GM19238 (cell line): ENCODE measurements around the gene CEP85L.
"Not testable (repeated sequence)": the region's sequence is repeated elsewhere in the genome, so short reads cannot be mapped to it uniquely, and the experiment has no call there.

Source experiments
- DNase-seq: peaks from one replicate; pipeline ENCODE4 v3.0.0; 2011; ENCODE audit warnings: low spot score; ENCODE audit not compliant: insufficient read length

The CEP85L gene

DNA sequence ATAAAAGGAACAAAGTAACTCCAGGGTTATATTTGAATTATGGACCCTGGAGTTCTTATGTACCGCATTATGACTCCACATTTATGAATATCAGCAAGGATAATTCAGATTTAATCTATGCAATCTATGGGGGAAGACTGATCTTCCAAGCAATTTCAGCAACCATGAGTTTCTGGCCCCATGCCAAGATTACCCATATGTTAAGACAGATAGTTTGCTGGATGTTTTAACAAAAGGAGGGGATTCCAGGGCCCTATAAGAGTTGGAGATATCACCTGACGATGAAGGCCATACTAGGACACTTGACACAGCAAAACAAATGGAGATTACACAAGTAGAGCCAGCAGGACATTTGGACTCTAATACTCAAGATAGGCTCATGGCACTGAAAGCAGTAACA lies 149.2 kb downstream of the CEP85L start:
- DNase-seq: no peak

DNA sequence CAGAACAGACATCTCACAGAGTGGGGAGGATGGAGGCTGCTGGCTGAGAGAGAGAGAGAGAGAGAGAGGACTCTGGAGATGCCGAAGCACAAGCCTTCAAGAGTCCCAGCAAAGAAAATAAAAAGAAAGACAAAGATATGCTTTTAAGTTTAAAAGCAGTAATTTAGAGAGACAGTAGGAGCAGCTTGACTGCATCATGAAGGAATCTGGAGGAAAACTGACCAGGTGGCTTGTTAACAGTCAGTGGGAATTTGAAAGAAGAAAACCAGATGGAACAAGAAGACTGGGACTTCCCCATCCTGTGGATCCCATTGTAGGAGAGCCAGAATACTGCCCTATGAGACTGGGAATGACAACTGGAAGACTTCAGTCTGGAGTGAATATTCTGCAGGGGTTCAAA lies 149.6 kb downstream of the CEP85L start:
- no peak for DNase-seq

DNA sequence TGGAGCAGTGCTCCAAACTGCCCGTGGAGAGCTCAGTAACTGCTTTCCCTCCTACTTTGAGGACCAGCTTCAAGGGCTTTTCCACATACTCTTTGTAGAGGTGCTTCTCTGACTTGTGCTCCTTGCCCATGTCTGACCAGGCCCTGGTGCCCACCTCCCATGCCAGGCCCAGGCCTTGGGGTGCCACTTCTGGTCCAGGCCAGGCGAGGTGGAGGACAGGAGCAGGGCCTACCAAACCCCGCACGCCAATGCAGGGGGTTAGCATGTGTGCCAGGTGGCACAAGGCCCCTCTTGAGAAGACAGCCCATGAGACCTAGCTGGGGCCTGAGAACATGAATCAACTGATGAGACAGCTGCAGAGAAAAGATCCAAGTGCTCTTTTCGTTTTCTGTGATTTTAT lies 150.3 kb downstream of the CEP85L start:
- DNase-seq: no peak

DNA sequence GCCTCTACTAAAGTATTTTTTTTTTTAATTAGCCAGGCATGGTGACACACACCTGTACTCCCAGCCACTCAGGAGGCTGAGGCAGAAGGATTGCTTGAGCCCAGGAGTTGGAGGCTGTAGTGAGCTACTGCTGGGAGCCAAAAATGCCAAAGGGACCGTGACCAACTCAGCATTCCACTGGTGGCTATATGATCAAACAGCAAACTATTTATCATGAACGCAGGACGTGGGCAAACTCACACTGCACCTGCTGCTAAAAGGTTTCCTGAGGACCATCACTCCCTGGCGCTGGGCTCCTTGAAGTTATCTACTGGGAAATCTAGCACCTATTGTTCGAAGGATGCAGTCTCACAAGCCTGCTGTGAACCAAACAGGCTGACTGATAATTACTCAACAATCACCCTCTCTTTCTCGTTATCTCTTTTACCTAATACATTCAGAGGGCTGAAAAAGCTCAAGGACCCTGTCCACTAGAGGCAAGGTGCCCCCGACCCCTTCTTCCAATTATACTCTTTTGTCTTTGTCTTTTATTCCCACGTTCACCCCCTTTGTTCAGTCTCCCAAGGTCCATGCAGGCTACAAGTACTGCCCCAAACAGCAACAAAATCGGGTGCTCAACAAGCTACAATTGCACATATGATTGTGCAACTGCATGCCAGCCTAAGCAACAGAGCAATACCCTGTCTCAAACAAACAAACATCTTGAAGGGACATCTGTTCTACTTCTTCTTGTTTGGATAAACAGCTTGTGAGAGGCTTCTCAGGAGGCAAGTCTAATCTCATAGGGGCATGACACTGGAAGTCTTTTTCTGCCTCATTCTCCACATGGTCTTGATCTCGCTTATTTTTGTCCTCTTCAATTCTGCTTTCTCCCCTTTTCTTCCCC lies 151.0 kb downstream of the CEP85L start:
- no peak for DNase-seq

DNA sequence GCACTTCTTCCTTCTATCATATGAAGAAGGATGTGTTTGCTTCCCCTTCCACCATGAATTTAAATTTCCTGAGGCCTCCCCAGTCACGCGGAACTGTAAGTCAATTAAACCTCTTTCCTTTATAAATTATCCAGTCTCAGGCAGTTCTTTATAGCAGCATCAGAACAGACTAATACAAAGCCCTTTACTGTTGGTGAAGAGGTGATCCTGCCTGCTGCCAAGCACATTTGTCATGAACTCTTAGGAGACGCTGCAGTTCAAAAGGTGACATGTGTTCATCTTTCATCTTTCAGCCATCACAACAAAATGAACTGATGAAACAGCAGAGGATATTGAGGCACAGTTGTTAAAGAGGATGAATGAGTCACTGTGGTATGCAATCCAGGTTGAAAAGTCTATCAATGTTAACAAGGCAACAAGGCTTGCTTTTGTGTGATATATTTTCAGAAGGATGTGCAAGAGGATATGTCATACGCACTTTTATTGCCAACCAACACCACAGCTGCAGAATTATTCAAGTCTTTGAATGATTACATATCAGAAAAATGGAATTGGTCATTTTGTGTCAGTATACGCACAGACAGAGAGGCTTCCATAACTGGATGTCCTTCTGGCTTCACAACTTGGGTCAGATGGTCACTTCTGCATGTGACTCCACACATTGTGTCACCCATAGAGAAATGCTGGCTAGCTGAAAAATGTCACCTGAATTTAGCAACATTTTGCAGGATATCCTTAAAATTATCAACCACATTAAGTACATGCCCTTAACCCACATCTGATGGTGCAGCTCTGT lies 155.7 kb downstream of the CEP85L start:
- no peak for DNase-seq

DNA sequence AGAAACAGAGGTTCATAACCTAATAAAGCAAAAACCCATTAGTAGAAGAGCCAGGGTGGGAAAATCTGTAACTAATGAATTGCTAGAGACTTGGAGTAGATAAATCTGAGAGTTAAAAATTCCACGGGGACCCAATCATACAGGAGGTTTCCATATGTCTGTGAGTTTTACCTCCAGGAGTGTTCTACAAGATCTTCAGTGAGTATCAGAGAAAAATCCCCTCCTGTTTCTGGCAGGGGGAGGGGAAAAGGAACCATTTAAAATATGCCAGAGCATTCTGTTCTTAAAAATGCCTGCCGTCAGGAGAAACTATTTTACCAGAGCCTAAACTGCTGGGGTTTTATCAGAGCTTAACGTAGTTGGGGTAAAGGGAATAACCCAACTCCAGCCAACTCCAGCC lies 157.3 kb downstream of the CEP85L start:
- DNase-seq: no peak

DNA sequence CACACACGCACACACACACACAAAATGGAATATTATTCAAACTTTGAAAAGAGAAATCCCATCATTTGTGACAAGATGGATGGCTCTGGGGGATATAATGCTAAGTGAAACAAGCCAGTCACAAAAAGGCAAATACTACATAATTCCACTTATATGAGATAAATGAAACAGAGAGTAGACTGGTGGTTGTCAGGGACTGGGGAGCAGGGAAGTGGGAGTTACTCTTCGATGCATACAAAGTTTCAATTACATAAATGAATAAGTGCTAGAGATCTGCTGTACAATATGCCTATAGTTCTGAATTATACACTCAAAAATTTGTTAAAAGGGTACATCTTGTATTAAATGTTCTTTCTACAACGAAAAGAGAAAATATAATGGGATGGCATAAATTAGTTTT lies 161.4 kb downstream of the CEP85L start:
- DNase-seq: no peak

DNA sequence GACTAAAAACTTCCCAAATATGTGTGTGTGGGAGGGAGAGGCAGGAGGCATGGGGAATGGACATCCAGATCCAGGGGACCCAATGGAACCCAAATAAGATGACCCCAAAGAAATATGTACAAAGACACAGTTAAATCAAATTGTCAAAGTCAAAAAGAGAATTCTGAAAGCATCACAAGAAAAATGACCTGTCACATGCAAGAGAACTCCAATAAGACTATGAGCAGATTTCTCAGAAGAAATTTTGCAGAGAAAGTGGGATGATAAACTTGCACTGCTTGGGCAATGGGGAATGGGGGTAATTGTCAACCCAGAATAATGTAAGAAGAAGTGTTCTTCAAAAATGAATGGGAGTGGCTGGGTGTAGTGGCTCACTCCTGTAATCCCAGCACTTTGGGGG lies 162.8 kb downstream of the CEP85L start:
- no peak for DNase-seq

DNA sequence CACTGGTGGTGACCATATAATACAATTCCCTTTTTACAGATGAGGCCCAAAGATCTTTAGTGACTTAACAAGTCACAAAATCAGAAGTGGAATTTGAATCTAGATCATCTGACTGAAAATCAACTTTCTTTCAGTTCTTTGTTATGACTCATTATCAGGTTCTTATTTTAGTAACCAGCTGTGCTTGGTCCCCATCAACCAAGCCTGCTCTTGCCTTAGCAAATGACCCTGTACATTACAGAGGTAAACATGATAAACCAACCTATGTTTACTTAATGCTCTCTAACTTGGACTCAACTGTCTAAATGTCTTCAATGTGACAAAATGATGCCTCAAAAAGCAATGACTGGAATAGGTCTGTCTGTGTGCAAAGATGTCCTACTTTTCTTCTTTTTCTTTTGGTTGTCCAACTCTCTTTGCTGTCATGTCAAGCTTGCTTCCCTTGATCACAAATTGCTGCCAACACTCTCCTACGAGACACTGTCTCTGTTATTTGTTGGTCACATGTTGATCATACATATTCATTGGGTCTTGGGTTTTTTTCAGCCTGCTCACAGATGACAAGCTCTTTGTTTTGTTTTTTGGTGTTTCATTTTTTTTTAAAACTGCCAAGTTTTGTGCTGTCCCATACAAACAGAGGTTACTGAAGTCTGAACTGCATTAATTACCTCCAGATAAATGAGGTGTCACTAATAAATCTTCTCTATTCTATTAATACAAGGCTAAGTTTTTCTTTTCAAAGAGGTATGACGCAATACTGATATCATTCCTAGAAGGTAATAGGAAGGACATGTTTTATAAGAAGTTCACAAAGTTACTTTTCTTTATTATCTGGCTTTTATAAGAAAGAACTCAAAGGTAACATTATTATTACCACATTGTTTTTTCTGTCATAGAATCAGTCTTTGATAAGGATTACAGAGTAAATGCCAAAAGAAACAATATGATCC lies 165.5 kb downstream of the CEP85L start:
- no peak for DNase-seq

DNA sequence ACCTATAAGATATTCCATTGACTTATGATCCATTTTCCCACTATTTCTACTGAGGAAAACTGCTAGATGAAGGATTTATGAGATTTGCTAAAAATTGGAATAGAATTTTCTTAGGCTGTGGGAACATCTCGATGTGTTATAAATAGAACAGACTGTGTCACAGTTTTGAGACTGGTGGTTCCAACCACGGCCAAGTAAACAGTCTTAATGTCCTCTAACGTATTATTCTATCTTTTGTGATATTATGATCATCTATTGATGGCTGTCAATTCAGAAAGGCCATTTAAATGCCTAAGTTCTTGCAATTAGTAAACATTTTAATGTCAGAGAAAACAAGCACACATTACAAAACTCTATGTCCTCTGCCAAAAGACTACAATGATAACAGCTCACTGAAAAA lies 174.8 kb downstream of the CEP85L start:
- DNase-seq: no peak

DNA sequence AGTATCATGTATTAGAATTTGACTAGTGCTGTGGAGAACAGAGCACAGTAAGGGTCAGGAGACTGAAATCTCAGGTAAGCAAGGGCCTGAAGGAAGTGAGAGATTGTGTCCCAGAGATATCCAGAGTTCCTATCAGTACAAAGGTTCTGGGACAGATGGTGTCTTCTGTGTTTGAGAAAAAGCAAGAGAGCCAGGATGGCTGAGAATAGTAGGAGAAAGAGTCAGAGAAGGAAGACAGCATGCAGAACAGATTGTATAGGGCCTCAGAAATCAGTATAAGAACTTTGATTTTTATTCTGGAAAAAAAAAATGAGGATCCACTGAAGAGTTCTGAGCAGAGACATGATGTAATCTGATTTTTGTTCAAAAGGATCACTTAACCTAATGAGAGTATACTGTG lies 178.1 kb downstream of the CEP85L start:
- no peak for DNase-seq

DNA sequence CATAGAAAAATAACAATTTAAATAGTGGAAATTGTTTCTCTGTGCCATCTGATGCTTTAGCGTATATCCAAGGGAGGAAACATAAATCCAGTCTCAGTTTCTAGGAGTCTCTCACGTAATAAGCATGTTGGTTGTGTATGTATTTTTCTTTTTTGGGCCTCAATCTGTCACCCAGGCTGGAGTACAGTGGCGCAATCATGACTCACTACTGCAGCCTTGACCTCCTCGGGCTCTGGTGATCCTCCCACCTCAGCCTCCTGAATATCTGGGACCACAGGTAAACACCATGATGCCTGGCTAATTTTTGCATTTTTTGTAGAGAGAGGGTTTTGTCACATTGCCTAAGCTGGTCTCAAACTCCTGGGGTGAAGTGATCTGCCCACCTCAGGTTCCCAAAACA lies 181.9 kb downstream of the CEP85L start:
- no peak for DNase-seq

DNA sequence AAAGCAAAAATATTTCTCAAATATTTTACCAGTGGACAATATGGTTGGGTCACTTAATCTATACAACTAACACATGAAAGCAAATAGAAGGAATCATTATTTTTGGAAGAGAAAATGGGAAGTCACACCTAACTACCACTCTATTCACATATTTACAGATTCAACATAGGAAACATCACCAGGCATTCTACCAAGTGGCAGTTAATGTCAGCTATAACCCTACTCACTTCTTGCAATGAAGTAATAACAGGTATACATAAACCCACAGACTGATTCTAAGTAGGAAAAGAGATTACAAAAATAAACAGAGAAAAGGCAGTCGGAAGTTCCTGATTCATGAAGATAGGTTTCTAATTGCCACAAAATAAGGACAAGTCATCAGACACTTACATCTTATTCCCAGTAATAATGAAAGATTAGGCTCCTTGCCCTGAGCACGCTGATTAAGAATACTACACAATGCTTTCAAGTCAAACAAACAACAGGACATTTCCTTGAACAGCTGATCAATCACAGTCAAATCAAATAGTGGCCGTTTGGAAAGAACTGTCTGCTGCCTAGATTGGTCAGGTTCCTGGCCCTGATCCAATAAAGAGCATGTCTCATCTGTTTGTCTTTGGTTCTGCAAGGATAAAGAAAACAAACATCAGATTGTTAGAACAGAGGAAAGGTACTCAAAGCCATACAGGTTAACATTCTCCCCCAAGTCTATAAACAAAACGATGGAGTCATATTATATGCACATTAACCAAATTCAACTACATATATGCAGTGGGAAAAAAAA lies 182.5 kb downstream of the CEP85L start:
- DNase-seq: no peak

DNA sequence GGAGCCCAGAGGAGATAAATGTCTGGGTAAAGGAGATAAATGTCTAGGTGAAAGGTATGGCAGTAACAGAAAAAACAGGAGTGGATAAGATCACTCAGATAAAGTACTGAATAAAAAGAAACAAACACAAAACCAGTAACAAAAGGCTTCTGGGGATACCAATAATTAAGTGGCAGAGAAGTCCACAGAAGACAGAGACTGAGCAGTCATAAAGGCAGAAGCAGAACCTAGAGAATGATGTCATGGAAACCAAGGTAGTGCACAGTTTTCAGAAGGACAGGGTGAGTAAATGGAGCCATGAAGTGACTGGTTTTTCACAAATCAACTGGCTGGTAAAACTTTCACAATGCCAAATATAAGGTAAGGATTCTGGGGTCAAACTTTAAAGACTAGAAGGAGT lies 184.2 kb downstream of the CEP85L start:
- no peak for DNase-seq

DNA sequence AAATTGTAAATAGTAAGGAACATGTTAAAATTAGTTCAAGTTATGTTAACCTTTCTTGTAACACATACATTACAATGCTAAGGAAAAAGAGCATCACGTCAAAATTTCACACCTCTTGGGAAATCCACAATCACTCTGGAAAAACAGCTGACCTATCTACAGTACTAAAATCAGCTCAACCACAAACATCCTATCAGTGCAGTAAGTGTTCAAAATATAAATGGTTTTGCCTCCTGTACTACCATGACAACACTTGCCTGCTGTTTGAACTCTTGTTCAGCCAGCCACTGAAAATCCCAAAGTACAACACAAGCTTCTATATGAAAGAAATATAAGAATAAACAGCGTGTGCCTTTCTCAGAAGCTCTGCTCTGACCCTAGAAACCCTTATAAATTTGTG lies 186.8 kb downstream of the CEP85L start:
- no peak for DNase-seq

DNA sequence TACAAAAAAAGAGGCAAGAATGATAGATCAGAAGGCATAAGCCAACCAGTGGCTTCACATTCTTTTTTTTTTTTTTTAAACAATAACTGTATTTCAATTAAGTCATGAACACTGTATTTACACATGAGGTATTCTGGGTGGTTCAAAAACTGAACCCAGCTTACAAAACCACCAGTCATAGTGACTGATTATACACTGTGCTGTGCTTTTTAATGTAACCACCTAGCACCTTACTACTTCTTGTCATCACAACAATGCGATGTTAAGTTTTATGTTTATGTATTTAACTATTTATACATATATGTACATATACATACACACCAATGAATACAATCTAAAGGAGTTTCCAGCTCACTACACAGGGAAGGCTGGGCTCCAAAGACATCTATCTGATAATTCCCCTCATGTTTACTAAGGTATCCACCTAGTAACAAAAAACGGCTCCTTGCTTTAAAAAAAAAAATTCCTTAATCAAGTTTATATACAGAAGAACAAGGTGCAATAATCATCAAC lies 190.4 kb downstream of the CEP85L start:
- DNase-seq: no peak

DNA sequence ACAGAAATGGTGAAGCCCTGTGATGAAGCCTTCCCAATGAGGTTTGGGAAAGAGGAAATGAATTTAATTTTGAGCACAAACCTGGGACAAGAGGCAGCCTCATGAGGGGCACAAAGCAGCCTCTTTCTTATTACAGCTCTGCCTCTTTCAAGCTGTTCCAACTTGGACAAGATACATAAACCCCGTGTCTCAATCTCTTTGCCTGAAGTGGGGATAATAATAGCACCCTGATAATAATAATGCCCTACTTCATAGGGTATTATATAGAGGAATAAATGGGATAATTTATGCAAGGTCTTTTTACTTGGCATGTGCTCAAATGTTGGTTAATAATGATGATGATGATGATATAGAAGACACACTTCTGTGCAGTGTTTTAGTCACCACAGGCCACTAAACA lies 194.4 kb downstream of the CEP85L start:
- DNase-seq: no peak

DNA sequence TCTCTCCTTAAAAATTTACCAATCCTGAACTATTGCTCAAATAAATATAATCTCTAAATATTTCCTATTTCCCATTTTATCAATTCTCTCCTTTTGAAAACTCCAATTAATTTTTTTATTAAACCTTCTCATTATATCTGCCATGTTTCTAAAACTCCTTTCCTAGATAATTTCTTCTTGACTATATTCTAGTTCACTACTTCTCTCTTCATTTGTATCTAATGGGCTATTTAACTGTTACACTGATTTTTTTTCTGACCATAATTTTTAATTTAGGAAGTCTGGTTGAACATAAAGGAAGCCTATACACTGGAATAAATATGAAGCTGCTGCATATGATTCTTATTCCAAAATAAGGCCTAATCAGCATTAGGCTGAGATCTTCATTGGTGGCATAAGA lies 199.6 kb downstream of the CEP85L start:
- no peak for DNase-seq

DNA sequence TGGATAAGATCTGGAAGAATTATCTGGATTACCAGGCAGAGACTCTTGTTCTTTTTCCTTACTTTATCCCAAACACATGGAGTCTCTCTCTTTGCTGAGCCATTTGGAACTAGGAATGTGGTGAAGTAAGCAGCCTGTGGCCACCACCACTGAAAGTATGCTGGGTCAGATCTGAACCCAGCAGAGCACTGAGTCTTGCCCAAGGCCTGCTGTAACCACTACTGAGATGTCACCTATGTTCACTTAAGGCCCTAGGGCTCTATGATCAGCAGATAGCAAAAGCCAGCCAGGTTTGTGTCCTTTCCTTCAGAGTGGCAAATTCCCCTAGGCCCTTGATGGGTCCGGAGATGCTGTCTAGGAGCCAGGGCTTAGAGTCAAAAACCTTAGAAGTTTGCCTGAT lies 206.6 kb downstream of the CEP85L start:
- no peak for DNase-seq

DNA sequence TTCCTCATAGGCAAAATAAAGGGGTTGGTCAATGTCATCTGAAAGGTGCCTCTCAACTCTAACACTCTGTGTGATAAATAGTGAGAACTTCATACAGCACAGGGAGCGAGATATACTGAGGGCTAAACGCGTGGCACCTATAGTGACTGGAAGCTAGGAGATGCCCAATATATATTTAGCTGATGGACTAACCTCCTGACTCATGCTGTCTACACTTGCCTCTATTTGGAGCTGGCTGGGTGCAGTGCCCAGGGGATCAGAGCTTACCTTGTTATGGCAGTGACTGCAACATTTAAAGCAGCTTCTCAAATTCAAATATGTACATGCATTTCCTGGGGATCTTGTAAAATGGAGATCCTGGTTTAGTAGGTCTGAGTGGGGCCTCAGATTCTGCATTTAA lies 214.9 kb downstream of the CEP85L start:
- DNase-seq: no peak

DNA sequence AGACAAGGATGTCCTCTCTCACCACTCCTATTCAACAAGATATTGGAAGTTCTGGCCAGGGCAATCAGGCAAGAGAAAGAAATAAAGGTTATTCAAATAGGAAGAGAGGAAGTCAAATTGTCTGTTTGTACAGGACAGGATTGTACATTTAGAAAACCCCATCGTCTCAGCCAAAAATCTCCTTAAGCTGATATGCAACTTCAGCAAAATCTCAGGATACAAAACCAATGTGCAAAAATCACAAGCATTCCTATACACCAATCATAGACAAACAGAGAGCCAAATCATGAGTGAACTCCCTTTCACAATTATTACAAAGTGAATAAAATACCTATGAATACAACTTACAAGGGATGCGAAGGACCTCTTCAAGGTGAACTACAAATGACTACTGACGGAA lies 217.2 kb downstream of the CEP85L start:
- not testable (repeated sequence) for DNase-seq
